GM23338 (cell line): Measurements from ENCODE around the gene CUEDC1. TPM values are rescaled to one million over a fixed set of nuclear protein-coding genes. Genes with fewer than 3 reads are reported as not detected.

Experiments used
- ATAC-seq: fragments of 200-7000 bp; cut with Tn5 transposase; 3 replicates; pipeline ENCODE4 v1.9.1; 2020
- DNase-seq: peaks from one replicate; pipeline ENCODE4 v3.0.0-alpha.2; 2015; ENCODE audit warnings: low spot score
- H2AFZ ChIP-seq: fragments of 200-600 bp; sonication (generic); 2 replicates; pipeline ENCODE4 v1.8.0; 2016; ENCODE audit warnings: antibody characterized with exemption, mild to moderate bottlenecking, moderate library complexity
- H3F3A ChIP-seq: fragments of 200-600 bp; sonication (generic); replicated peaks from 2 replicates; pipeline ENCODE4 v1.8.0; 2017; ENCODE audit warnings: antibody characterized with exemption, mixed run types, low read depth
- H3K27ac ChIP-seq: fragments of 200-600 bp; sonication (generic); 2 replicates; pipeline ENCODE4 v1.6.1; 2016; ENCODE audit warnings: low read depth
- H3K27me3 ChIP-seq: fragments of 200-600 bp; sonication (generic); 2 replicates; pipeline ENCODE4 v1.8.0; 2016; ENCODE audit warnings: mild to moderate bottlenecking, mixed run types, moderate library complexity; ENCODE audit not compliant: insufficient read depth
- H3K36me3 ChIP-seq: fragments of 200-600 bp; sonication (generic); 2 replicates; pipeline ENCODE4 v1.8.0; 2016; ENCODE audit warnings: mild to moderate bottlenecking; ENCODE audit not compliant: insufficient read depth
- H3K4me1 ChIP-seq: fragments of 200-600 bp; sonication (generic); 2 replicates; pipeline ENCODE4 v1.8.0; 2016; ENCODE audit warnings: mild to moderate bottlenecking, moderate library complexity; ENCODE audit not compliant: insufficient read depth
- H3K4me2 ChIP-seq: fragments of 200-600 bp; sonication (generic); 2 replicates; pipeline ENCODE4 v1.7.1; 2017; ENCODE audit warnings: mixed run types
- H3K4me3 ChIP-seq: fragments of 200-600 bp; sonication (generic); 2 replicates; pipeline ENCODE4 v1.6.1; 2016; ENCODE audit warnings: mixed run types
- H3K79me2 ChIP-seq: fragments of 200-600 bp; sonication (generic); replicated peaks from 2 replicates; pipeline ENCODE4 v1.8.0; 2017; ENCODE audit warnings: mild to moderate bottlenecking; ENCODE audit not compliant: insufficient read depth
- H3K9me2 ChIP-seq: fragments of 200-600 bp; sonication (generic); 2 replicates; pipeline ENCODE4 v1.8.0; 2017; ENCODE audit not compliant: insufficient read depth
- H4K20me1 ChIP-seq: fragments of 200-600 bp; sonication (generic); replicated peaks from 2 replicates; pipeline ENCODE4 v1.8.0; 2017; ENCODE audit warnings: mild to moderate bottlenecking; ENCODE audit not compliant: insufficient read depth
- H3K27ac Mint-ChIP-seq: 2 replicates; pipeline ENCODE4 v1.8.0; 2020; ENCODE audit warnings: inconsistent platforms, mild to moderate bottlenecking, moderate library complexity, mixed read lengths
- H3K27me3 Mint-ChIP-seq: 3 replicates; pipeline ENCODE4 v1.8.0; 2022; ENCODE audit warnings: low read depth, mild to moderate bottlenecking, moderate library complexity, mixed read lengths, inconsistent platforms; ENCODE audit not compliant: insufficient read depth, poor library complexity
- H3K36me3 Mint-ChIP-seq: 3 replicates; pipeline ENCODE4 v1.8.0; 2021; ENCODE audit warnings: low read depth, mild to moderate bottlenecking, inconsistent platforms, moderate library complexity, mixed read lengths
- H3K4me1 Mint-ChIP-seq: 3 replicates; pipeline ENCODE4 v1.8.0; 2020; ENCODE audit warnings: mild to moderate bottlenecking, inconsistent platforms, mixed read lengths
- H3K4me3 Mint-ChIP-seq: 3 replicates; pipeline ENCODE4 v1.8.0; 2021; ENCODE audit warnings: moderate library complexity, mild to moderate bottlenecking, inconsistent platforms, mixed read lengths
- H3K9me3 Mint-ChIP-seq: 3 replicates; pipeline ENCODE4 v1.8.0; 2020; ENCODE audit warnings: moderate library complexity, mild to moderate bottlenecking, inconsistent platforms, mixed read lengths
- CREB1 ChIP-seq: fragments of 250-450 bp; sonication (Bioruptor Pico); IDR thresholded peaks from 2 replicates; pipeline ENCODE4 v1.5.0; 2020; ENCODE audit warnings: low read depth, mild to moderate bottlenecking, moderate library complexity
- EZH2 ChIP-seq: fragments of 200-600 bp; sonication (generic); IDR thresholded peaks from one replicate; pipeline ENCODE4 v1.8.0; 2017; ENCODE audit warnings: antibody characterized with exemption, mild to moderate bottlenecking, low read depth; ENCODE audit not compliant: unreplicated experiment
- EZH2phosphoT487 ChIP-seq: fragments of 200-600 bp; sonication (generic); IDR thresholded peaks from one replicate; pipeline ENCODE4 v1.8.1; 2018; ENCODE audit warnings: antibody characterized with exemption; ENCODE audit not compliant: unreplicated experiment
- JUNB ChIP-seq: IDR thresholded peaks from one replicate; pipeline ENCODE4 v1.6.1; 2016; ENCODE audit warnings: antibody characterized with exemption; ENCODE audit not compliant: unreplicated experiment
- NANOG ChIP-seq: IDR thresholded peaks from 2 replicates; pipeline ENCODE4 v1.6.1; 2016; ENCODE audit warnings: antibody characterized with exemption, borderline replicate concordance
- POLR2AphosphoS5 ChIP-seq: IDR thresholded peaks from 2 replicates; pipeline ENCODE4 v1.6.1; 2016; ENCODE audit warnings: antibody characterized with exemption, low read depth
- STAT1 ChIP-seq: IDR thresholded peaks from one replicate; pipeline ENCODE4 v1.6.1; 2016; ENCODE audit warnings: antibody characterized with exemption; ENCODE audit not compliant: unreplicated experiment
- ZNF114 ChIP-seq: fragments of 250-450 bp; sonication (Bioruptor Pico); IDR thresholded peaks from 2 replicates; pipeline ENCODE4 v1.5.0; 2020; ENCODE audit warnings: mild to moderate bottlenecking, moderate library complexity
- ZNF331 ChIP-seq: fragments of 250-450 bp; sonication (Bioruptor Pico); IDR thresholded peaks from 2 replicates; pipeline ENCODE4 v1.5.0; 2020; ENCODE audit warnings: low read depth, mild to moderate bottlenecking, moderate library complexity
- polyA plus RNA-seq: library from polyadenylated mRNA; unstranded; fragments of >200 nt; fragmentation: Nextera tagmentation; extraction: Ambion mirVana; gene quantifications from 2 replicates; pipeline ENCODE4 v1.2.1, GENCODE V29; 2016
- total RNA-seq: library from RNA; depleted of rRNA; stranded (reverse); fragments of >200 nt; shearing (Covaris generic); gene quantifications from 2 replicates; pipeline ENCODE4 v1.2.3, GENCODE V29; 2014
- TF ChIP-seq, protein P1 (sequence below): IDR thresholded peaks from one replicate; pipeline ENCODE4 v1.6.1; 2018; ENCODE audit warnings: antibody characterized with exemption; ENCODE audit not compliant: unreplicated experiment
- TF ChIP-seq, protein P2 (sequence below): IDR thresholded peaks from 2 replicates; pipeline ENCODE4 v1.6.1; 2016; ENCODE audit warnings: antibody characterized with exemption
- TF ChIP-seq, protein P3 (sequence below): fragments of 250-450 bp; sonication (Bioruptor Pico); IDR thresholded peaks from 2 replicates; pipeline ENCODE4 v1.5.0; 2020; ENCODE audit warnings: mild to moderate bottlenecking, moderate library complexity
- TF ChIP-seq, protein P4 (sequence below), 2 experiments: fragments of 200-600 bp in 1 of 2; sonication (generic) in 1 of 2; conservative IDR thresholded peaks; 2 replicates each; pipeline versions ENCODE4 v1.5.1 to v1.6.1; 2016 to 2017; ENCODE audit warnings: antibody characterized with exemption in 2 of 2, low read depth in 2 of 2, mild to moderate bottlenecking in 2 of 2, moderate library complexity in 1 of 2

Gene CUEDC1
- total and polyA plus RNA-seq, 2 experiments from 2014 or later: 3.0 to 7.7 TPM

DNA sequence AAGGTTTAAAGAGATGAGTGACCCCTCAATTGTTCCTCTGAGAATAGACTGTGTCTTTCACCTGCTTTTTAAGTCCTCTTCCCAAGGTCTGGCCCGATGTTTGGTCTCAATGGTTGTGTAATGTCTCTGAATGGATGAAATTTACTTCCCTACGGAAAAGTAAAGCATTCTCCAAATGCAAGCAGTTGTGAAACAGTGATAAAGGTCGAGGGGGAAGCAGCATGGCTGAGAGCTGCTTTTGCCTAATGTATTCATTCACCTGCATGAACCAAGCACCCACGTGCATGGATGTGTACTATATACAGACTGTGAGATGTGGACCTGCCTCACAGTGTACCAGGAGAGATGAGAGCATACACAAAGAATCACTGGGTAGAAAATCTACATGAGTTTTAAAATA is 116.8 kb downstream of the CUEDC1 start:
- no peak for ATAC-seq
- H3K4me3 Mint-ChIP-seq: no peak overlapping the region
- TF ChIP-seq, protein P1, sequence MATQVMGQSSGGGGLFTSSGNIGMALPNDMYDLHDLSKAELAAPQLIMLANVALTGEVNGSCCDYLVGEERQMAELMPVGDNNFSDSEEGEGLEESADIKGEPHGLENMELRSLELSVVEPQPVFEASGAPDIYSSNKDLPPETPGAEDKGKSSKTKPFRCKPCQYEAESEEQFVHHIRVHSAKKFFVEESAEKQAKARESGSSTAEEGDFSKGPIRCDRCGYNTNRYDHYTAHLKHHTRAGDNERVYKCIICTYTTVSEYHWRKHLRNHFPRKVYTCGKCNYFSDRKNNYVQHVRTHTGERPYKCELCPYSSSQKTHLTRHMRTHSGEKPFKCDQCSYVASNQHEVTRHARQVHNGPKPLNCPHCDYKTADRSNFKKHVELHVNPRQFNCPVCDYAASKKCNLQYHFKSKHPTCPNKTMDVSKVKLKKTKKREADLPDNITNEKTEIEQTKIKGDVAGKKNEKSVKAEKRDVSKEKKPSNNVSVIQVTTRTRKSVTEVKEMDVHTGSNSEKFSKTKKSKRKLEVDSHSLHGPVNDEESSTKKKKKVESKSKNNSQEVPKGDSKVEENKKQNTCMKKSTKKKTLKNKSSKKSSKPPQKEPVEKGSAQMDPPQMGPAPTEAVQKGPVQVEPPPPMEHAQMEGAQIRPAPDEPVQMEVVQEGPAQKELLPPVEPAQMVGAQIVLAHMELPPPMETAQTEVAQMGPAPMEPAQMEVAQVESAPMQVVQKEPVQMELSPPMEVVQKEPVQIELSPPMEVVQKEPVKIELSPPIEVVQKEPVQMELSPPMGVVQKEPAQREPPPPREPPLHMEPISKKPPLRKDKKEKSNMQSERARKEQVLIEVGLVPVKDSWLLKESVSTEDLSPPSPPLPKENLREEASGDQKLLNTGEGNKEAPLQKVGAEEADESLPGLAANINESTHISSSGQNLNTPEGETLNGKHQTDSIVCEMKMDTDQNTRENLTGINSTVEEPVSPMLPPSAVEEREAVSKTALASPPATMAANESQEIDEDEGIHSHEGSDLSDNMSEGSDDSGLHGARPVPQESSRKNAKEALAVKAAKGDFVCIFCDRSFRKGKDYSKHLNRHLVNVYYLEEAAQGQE: no peak
- TF ChIP-seq, protein P2, sequence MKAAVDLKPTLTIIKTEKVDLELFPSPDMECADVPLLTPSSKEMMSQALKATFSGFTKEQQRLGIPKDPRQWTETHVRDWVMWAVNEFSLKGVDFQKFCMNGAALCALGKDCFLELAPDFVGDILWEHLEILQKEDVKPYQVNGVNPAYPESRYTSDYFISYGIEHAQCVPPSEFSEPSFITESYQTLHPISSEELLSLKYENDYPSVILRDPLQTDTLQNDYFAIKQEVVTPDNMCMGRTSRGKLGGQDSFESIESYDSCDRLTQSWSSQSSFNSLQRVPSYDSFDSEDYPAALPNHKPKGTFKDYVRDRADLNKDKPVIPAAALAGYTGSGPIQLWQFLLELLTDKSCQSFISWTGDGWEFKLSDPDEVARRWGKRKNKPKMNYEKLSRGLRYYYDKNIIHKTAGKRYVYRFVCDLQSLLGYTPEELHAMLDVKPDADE: no peak
- TF ChIP-seq ZNF331 (no peak), CREB1 (CRISPR knock-in tag) (no peak), EZH2 (no peak), POLR2AphosphoS5 (no peak), NANOG (no peak), JUNB (no peak), EZH2phosphoT487 (no peak), ZNF114 (no peak), STAT1 (no peak)
- TF ChIP-seq, protein P3, sequence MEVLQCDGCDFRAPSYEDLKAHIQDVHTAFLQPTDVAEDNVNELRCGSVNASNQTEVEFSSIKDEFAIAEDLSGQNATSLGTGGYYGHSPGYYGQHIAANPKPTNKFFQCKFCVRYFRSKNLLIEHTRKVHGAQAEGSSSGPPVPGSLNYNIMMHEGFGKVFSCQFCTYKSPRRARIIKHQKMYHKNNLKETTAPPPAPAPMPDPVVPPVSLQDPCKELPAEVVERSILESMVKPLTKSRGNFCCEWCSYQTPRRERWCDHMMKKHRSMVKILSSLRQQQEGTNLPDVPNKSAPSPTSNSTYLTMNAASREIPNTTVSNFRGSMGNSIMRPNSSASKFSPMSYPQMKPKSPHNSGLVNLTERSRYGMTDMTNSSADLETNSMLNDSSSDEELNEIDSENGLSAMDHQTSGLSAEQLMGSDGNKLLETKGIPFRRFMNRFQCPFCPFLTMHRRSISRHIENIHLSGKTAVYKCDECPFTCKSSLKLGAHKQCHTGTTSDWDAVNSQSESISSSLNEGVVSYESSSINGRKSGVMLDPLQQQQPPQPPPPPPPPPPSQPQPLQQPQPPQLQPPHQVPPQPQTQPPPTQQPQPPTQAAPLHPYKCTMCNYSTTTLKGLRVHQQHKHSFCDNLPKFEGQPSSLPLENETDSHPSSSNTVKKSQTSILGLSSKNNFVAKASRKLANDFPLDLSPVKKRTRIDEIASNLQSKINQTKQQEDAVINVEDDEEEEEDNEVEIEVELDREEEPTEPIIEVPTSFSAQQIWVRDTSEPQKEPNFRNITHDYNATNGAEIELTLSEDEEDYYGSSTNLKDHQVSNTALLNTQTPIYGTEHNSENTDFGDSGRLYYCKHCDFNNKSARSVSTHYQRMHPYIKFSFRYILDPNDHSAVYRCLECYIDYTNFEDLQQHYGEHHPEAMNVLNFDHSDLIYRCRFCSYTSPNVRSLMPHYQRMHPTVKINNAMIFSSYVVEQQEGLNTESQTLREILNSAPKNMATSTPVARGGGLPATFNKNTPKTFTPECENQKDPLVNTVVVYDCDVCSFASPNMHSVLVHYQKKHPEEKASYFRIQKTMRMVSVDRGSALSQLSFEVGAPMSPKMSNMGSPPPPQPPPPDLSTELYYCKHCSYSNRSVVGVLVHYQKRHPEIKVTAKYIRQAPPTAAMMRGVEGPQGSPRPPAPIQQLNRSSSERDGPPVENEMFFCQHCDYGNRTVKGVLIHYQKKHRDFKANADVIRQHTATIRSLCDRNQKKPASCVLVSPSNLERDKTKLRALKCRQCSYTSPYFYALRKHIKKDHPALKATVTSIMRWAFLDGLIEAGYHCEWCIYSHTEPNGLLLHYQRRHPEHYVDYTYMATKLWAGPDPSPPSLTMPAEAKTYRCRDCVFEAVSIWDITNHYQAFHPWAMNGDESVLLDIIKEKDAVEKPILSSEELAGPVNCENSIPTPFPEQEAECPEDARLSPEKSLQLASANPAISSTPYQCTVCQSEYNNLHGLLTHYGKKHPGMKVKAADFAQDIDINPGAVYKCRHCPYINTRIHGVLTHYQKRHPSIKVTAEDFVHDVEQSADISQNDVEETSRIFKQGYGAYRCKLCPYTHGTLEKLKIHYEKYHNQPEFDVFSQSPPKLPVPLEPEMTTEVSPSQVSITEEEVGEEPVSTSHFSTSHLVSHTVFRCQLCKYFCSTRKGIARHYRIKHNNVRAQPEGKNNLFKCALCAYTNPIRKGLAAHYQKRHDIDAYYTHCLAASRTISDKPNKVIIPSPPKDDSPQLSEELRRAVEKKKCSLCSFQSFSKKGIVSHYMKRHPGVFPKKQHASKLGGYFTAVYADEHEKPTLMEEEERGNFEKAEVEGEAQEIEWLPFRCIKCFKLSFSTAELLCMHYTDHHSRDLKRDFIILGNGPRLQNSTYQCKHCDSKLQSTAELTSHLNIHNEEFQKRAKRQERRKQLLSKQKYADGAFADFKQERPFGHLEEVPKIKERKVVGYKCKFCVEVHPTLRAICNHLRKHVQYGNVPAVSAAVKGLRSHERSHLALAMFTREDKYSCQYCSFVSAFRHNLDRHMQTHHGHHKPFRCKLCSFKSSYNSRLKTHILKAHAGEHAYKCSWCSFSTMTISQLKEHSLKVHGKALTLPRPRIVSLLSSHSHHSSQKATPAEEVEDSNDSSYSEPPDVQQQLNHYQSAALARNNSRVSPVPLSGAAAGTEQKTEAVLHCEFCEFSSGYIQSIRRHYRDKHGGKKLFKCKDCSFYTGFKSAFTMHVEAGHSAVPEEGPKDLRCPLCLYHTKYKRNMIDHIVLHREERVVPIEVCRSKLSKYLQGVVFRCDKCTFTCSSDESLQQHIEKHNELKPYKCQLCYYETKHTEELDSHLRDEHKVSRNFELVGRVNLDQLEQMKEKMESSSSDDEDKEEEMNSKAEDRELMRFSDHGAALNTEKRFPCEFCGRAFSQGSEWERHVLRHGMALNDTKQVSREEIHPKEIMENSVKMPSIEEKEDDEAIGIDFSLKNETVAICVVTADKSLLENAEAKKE (CRISPR knock-in tag): no peak
- TF ChIP-seq, protein P4, sequence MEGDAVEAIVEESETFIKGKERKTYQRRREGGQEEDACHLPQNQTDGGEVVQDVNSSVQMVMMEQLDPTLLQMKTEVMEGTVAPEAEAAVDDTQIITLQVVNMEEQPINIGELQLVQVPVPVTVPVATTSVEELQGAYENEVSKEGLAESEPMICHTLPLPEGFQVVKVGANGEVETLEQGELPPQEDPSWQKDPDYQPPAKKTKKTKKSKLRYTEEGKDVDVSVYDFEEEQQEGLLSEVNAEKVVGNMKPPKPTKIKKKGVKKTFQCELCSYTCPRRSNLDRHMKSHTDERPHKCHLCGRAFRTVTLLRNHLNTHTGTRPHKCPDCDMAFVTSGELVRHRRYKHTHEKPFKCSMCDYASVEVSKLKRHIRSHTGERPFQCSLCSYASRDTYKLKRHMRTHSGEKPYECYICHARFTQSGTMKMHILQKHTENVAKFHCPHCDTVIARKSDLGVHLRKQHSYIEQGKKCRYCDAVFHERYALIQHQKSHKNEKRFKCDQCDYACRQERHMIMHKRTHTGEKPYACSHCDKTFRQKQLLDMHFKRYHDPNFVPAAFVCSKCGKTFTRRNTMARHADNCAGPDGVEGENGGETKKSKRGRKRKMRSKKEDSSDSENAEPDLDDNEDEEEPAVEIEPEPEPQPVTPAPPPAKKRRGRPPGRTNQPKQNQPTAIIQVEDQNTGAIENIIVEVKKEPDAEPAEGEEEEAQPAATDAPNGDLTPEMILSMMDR (conservative IDR thresholded peaks at IDR 0.05; ENCODE audit: low read depth in 2 of 2): no peak

More for the DNA sequence above, 116.8 kb downstream of the CUEDC1 start:
- Mint-ChIP-seq H3K27ac (no peak overlapping the region), H3K4me1 (peaks cover 7% of the 10 kb centered on the region; the same call in 2 of the 3 replicates), H3K36me3 (peaks cover 24% of the 10 kb centered on the region), H3K27me3 (peaks cover 2% of the 10 kb centered on the region), H3K9me3 (no peaks in the 10 kb centered on the region)
- no peak overlapping the region for H3K4me3 ChIP-seq
- peaks cover 5% of the 10 kb centered on the region for H3K4me1 ChIP-seq
- H4K20me1 ChIP-seq: peaks cover 9% of the 10 kb centered on the region
- H3K4me2 ChIP-seq: no peak overlapping the region
- no peaks in the 10 kb centered on the region for H3F3A ChIP-seq
- H2AFZ ChIP-seq: no peak overlapping the region
- peaks cover 24% of the 10 kb centered on the region for H3K36me3 ChIP-seq
- H3K27ac ChIP-seq: no peak overlapping the region; the same call in 1 of the 2 replicates
- H3K9me2 ChIP-seq: no peaks in the 10 kb centered on the region
- DNase-seq: no peak
- no peaks in the 10 kb centered on the region for H3K79me2 ChIP-seq
- H3K27me3 ChIP-seq: no peaks in the 10 kb centered on the region
